Tibial nerve (tissue), 4 donors: ENCODE measurements around the gene EPAS1.

Source experiments
- EP300 ChIP-seq, 2 donors: sonication (generic); formaldehyde crosslinking; IDR thresholded peaks; one replicate each; pipeline ENCODE4 v1.6.1; 2017; ENCODE audit warnings: antibody characterized with exemption in 2 of 2, mild to moderate bottlenecking in 1 of 2
- POLR2A ChIP-seq, 2 donors: fragments of 450-650 bp; IDR thresholded peaks; one replicate each; pipeline ENCODE4 v1.6.1; 2017; ENCODE audit warnings: antibody characterized with exemption in 2 of 2, mild to moderate bottlenecking in 2 of 2, moderate library complexity in 2 of 2
- TF ChIP-seq, protein P1 (sequence below), 5 experiments: fragments of 200-600 bp in 3 of 5; fragments of 450-650 bp in 2 of 5; sonication (generic) in 3 of 5; IDR thresholded peaks; one replicate each; pipeline ENCODE4 v1.5.1; 2016 to 2019; ENCODE audit warnings: antibody characterized with exemption in 5 of 5, mild to moderate bottlenecking in 3 of 5, moderate library complexity in 2 of 5

DNA sequence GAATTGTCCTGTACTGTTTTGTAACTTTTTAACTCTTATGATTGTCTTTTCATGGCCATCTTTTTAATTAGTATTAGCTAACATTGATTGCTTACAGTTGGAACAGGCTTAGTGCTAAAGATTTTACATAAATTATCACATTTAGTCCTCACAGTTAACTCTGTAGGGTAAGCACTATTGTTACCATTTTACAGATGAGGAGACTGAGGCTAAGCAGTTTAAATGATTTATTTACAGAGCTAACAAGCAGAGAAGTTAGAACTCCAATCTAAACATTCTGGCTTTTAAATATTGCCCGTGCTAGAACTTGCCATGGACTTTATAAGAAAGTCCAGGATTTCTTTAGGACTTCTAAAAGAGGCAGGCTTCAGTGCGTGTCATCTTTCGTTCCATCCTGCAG, 48.6 kb downstream of the EPAS1 start:
- TF ChIP-seq, protein P1, sequence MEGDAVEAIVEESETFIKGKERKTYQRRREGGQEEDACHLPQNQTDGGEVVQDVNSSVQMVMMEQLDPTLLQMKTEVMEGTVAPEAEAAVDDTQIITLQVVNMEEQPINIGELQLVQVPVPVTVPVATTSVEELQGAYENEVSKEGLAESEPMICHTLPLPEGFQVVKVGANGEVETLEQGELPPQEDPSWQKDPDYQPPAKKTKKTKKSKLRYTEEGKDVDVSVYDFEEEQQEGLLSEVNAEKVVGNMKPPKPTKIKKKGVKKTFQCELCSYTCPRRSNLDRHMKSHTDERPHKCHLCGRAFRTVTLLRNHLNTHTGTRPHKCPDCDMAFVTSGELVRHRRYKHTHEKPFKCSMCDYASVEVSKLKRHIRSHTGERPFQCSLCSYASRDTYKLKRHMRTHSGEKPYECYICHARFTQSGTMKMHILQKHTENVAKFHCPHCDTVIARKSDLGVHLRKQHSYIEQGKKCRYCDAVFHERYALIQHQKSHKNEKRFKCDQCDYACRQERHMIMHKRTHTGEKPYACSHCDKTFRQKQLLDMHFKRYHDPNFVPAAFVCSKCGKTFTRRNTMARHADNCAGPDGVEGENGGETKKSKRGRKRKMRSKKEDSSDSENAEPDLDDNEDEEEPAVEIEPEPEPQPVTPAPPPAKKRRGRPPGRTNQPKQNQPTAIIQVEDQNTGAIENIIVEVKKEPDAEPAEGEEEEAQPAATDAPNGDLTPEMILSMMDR (IDR thresholded peaks at IDR 0.05) = no peak
- TF ChIP-seq POLR2A (IDR thresholded peaks at IDR 0.05) = no peak
- no peak for TF ChIP-seq EP300 (IDR thresholded peaks at IDR 0.05)
